ENCODE data around the gene AURKA. TPM values are rescaled to one million over a fixed set of nuclear protein-coding genes. Genes with fewer than 3 reads are reported as not detected.

AURKA gene
- 6.0 and 14.5 TPM in 2 replicates for total RNA-seq

GRCh38 chr20:56392132-56392880 lies at the start of gene AURKA, which contains the start of gene CSTF1:
Gene AURKA (minus strand): TSS chr20:56392215. CDS start chr20:56388197, 4,018 bp downstream.
Gene CSTF1 (plus strand): TSS chr20:56392645. CDS start chr20:56395553, 2,908 bp downstream.

GRCh38 chr20:56411759-56412472 lies 19.9 kb upstream of the AURKA start, which contains the start of gene CASS4:
Gene CASS4 (plus strand): TSS chr20:56412260. CDS start chr20:56412459, 199 bp downstream.

GRCh38 chr20:56358600-56359211 lies 33.3 kb downstream of the AURKA start, which contains the start of gene FAM210B:
Gene FAM210B (plus strand): TSS chr20:56358974. CDS start chr20:56359006, 32 bp downstream.

Other genes with a start within 250 kb of the AURKA start
- not detected in 2 replicates for gene MC3R, start 143.5 kb downstream of the AURKA start, total RNA-seq
- 48.2 and 51.5 TPM in 2 replicates for gene FAM210B, start 33.2 kb downstream of the AURKA start, total RNA-seq
- 24.8 and 28.9 TPM in 2 replicates for gene CSTF1, start 430 bp upstream of the AURKA start, total RNA-seq
- 0.23 and 0.26 TPM in 2 replicates for gene CASS4, start 20.0 kb upstream of the AURKA start, total RNA-seq
- 71.4 and 74.5 TPM in 2 replicates for gene RTF2, start 76.4 kb upstream of the AURKA start, total RNA-seq
- gene FAM209A, start 132.5 kb upstream of the AURKA start, total RNA-seq: not detected in 2 replicates
- not detected in 2 replicates for gene FAM209B, start 141.0 kb upstream of the AURKA start, total RNA-seq
- not detected in 2 replicates for gene TFAP2C, start 237.1 kb upstream of the AURKA start, total RNA-seq

Data from smooth muscle cell of the pulmonary artery (primary cell).